H54 (cell line): ENCODE results near the gene LNX1.
A peak's percentile ranks its signal among the peaks of the same experiment; 100 is the strongest.

Source experiments
- DNase-seq: peaks from one replicate; pipeline ENCODE4 v3.0.0; 2011; ENCODE audit warnings: low spot score, mixed read lengths; ENCODE audit not compliant: insufficient read length
- FAIRE-seq: peaks from 3 replicates; lab custom pipeline; 2011; peaks lifted over from hg19 to GRCh38; lab: Jason Lieb, UNC
- POLR2A ChIP-seq: IDR thresholded peaks from 2 replicates; pipeline ENCODE4 v1.6.1; 2011; ENCODE audit warnings: low read depth, mild to moderate bottlenecking, low read length

LNX1 gene

DNA sequence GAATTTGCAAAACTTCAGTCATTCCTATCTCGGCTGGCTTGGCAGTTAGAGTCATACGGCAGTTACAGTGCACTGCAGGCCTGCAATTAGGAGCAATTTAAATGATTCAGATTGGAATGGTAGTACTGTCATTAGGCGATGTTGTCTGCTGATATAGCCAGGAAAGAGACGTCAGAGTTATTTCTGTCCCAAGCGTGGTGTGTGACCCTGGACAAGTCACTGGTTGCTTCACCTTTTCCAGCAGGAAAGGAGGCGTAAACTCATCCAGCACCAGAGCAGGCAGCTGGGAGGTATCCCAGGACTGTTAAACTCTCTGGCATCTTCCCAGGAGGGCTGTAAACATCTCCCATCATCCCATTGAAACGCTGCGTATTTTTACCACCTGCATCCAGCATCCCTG, 836 bp upstream of the LNX1 start:
- TF ChIP-seq POLR2A, result no peak
- FAIRE-seq, result no peak
- DNase-seq, result no peak

DNA sequence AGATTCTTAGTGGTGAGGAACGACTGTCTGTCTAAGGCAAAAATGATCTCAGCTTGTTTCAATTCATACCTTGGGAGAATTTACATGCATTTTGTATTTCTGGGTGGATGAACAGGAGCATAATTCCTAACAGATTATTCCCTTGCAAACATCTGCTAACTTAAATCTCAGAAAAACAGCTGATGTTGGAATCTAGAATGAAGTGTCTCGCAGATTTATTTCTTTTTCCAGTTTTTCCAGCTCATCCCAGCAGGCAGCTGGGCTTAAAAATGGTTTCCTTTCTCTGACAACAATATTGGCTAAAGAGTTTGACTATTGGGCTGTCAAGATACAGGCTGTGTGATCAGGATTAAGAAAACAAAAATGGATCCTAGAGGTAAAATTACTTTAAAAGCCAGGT, 1.1 kb downstream of the LNX1 start:
- DNase-seq (no peak), FAIRE-seq (no peak)
- TF ChIP-seq POLR2A, result no peak

DNA sequence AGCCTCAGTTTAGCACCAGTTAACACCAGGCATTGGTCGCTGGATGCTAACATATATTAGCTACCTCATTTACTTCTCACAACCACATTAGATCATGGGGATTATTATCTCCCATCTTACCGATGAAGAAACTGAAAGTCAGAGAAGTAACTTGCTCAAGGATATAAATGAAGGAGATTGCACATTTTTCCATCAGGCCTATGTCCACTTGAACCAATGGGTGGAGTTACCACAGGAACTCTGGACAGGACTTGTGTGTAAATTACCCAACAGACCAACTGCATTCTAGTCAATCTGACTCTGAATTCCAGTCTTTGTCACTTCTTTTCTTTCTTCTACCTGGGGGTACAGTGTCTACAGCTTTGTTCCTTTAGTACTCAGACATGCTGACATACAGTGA, 1.8 kb downstream of the LNX1 start:
- DNase-seq (no peak), FAIRE-seq (no peak)
- no peak for TF ChIP-seq POLR2A

DNA sequence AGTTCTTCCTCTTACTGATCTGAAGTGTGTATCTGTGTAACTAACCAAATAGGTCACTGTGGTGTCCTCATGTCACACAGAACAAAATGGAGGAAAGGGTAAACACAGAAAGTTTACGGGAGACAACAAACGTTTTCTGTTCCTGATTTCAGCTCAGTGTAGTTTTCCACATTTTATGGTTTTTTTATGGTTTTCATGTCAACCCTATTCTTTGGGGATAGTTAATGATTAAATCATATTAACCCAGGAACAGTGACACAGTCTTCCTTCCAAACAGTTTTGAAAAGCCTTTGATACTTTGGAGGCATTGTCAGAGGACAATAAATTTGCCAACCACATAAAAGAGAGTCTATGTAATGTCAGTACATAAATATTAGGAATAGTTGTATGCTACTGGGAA, 4.2 kb downstream of the LNX1 start:
- FAIRE-seq (no peak), DNase-seq (no peak)
- TF ChIP-seq POLR2A, result no peak

DNA sequence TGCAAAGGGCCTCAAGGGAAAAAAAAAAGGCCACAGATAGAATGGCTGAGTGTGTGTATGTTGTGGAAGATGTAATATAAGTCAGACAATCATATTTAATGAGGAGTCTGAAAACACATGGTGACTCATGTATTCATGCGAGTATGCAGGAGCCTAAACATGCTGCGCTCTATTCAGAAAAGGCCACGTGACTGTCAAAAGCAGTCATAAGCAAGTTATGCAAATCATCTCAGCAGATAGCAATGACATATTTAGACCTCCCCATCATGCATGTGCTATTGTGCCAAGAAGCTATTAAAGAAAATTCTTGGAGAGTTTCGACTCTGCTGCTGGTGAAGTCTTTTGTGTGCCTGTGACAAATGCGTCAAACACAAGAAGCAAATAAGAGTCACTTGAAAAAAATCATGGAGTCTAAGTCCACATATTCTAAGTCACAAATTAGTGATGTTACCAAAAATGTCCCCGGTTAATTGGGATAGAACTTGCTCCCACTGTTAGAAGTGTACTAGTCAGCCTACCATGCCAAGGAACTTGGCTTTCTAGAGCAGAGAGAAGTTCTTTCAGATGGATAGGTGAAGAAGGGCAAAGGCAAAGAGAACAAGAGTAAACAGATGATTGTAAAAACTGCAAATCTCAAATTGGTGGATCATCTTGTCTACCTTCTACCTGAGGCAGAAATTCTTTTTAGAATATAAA, 5.0 kb downstream of the LNX1 start:
- no peak for FAIRE-seq
- TF ChIP-seq POLR2A, result no peak
- DNase-seq, result no peak

DNA sequence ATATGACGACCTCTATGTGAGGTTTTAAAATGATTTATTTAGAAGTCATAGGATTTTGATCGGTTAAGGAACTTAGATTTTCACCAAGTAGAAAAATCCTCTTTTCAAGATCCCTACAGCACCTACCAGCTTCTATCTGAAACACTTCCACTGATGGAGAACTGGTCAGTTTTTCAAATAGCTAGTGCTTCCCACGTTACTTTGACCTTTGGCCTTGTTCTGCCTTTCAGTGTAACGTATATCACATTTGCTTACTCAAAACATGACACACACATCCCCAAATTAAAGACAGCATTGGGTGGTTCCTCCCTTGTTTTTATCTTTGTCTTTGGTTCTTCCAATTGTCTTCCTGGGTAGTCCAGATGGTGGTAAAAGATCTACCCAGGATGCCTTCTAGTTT, 6.6 kb downstream of the LNX1 start:
- no peak for FAIRE-seq

DNA sequence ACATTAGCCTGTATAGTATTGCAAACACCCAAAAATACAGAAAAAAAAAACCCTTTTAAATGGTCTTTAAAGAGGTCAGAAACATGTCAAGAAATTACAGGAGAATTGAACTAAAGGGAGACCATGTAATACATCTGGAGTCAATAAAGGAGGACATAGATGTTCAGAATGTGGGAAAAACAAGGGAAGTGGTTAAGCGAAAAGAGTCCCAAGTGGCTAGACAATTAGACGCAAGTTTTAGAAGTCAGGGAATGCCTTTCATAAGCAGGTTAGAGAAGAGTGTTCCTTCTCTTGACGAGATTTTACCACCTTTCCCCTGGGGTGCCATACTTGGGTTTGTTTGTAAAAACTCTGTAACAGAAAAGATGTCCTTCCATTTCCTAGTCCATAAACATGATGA, 7.8 kb downstream of the LNX1 start:
- TF ChIP-seq POLR2A, result no peak
- DNase-seq, result no peak
- no peak for FAIRE-seq

More for the DNA sequence above, 6.6 kb downstream of the LNX1 start:
- no peak for DNase-seq
- no peak for TF ChIP-seq POLR2A

DNA sequence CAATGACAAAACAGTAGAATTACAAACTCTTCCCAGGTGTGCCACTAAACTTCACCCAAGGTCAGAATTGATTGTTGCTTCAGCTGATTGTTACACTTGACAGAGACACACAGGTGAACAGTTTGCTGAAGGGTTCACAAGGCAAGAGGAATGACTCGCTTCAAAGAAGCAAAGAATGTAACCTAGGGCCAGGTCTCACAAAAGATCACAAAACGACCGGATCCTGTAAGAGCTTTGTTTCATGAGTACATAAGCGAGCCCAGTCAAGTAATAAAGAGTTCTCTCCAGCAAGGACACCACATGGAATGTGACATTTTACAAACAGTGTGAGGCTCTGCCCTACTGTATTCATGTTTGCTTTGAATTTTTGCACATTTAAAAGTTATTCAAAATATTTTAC, 9.1 kb downstream of the LNX1 start:
- TF ChIP-seq POLR2A, result no peak
- no peak for FAIRE-seq
- no peak for DNase-seq

DNA sequence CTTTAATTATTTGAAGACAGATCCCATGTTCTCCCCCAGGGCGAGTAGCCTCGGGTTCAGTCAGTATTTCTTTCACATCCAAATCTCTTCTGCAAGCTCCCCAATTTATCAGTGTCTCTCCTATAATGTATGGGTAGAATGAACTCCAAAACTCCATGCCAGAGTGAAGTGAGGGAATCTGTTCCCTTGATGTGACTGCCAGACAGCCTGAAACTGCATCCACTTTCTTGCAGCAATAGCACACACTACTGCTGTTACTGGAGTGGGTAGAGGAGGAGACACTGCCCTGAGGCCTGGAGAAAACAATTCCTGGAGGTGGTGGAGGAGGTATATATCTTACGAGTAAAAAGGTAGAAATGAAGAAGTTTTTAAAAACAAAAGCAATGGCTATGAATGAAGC, 11.0 kb downstream of the LNX1 start:
- DNase-seq (no peak), FAIRE-seq (no peak)
- no peak for TF ChIP-seq POLR2A

DNA sequence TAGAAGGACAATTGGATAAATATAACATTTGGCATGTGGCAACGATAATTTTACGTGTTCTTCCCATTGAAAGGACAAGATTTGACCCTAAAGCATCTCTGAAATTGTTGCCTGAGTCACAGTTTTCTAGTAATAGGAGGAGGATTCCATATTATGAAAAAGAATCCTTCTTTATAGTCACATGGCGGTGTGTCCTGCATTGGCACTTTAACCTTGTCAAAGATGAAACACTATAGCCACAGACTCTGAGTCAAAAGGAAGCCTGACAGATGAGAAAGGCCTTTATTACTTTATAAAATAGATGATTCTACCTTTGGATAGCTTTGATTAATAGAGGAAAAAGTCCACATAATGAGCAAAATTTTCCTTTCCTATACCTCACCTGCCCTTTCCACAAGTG, 11.5 kb downstream of the LNX1 start:
- no peak for FAIRE-seq
- no peak for TF ChIP-seq POLR2A
- DNase-seq, result no peak

DNA sequence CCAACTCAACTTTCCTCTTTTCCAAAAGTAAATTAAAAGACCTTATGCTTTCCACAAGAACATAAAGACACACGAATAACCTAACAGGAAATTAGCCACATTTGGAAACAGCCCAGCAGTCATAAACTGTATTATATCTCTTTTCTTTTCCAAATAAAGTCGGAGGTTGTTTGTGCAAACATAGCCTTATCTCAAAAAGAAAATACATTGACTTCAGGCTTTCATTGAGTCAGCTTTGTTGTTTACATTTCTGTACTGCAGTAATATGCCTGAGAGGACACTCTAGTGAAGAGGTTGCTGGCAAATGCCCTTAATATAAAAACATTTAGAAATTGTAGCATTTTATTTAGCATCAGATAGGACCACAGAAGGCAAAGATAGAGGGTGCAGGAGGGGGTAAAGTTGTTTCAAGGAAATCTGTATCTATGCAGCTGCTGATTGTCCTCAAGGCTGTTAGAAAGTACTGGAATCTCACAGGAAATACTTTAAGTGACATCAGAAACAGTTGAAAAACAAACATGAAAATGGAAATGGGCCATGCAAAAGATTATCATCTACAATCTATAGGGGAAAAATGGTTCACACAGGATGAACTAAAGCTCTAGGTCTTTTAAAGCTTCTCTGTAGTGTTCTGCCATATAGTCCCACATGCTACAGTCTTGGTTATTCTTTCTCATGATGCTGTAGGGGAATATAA, 14.5 kb downstream of the LNX1 start:
- no peak for TF ChIP-seq POLR2A
- DNase-seq (no peak), FAIRE-seq (no peak)

DNA sequence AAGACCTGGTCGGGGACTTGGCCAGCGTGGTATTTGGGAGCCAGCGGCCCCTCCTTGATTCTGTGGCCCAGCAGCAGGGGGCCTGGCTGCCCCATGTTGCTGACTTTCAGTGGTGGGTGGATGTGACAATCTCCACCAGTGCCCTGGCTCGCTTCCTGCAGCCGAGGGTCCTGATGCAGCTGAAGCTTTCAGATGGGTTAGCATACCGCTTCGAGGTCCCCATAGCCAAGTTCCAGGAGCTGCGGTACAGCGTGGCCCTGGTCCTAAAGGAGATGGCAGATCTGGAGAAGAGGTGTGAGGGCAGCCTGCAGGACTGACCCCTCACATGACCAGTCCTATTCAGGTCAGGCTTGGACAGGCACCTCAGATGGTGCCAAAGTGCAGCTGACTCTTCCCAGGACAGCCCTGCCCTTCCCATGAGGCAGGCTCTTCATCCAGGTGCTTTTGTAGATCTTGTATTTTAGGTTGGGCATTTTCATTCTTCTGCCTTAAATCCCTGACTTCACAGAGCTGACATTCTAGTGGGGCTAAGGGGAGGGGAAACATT, 15.1 kb downstream of the LNX1 start:
- TF ChIP-seq POLR2A, result no peak

DNA sequence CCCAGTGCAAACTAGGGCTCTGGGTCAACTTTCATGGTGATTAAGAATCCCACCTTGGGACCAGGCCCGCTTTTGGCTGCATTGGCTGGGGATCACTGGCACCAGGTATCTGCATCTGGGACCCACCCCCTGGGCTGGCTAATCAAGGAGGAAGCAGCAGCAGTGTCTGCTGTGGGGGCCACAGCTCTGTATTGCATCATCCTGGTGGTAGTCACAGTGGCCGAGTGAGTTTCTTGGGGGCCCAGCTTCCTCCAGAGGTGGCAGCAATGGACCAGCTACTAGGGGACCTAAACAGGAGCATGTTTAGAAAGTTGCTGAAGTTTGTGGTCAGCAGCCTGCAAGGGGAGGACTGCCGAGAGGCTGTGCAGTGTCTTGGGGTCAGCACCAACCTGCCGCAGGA, 15.7 kb downstream of the LNX1 start:
- no peak for FAIRE-seq
- no peak for TF ChIP-seq POLR2A
- no peak for DNase-seq

More for the DNA sequence above, 15.1 kb downstream of the LNX1 start:
- DNase-seq (no peak), FAIRE-seq (no peak)

DNA sequence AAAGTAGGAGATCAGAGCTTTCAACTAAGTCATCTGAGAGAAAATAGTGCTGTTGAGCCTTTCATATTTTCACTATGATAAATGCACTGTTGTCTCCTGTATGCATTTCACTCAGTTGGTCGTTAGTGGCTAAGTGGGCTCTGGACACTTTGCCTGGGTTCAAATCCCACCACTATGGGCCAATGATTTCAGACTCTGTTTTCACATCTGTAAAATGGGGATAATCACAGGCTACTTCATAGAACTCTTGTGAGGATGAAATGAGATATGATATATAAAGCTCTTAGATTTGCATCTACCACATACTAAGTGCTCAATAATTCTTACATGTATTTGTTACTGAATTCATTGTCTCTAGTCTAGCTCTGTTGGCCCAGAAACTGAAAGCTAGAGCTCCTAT, 16.8 kb downstream of the LNX1 start:
- FAIRE-seq (no peak), DNase-seq (no peak)

DNA sequence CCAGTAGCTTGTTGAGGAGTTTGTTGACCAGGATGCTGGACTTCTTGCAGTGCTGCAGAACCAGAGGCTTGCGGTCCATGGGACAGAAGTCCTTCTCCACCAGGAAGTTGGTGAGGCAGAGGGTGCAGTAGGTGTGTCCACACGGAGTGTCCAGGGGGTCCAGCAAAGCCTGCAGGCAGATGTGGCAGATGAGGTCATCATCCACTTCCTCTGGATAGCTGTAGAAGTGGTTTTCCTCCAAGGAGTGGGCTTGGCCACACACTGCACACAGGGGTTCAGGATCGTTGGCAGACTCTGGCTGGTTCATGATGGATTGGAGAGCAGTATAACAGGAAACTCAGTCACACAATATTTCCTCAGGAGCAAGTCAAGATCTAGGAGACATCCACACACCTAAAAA, 17.6 kb downstream of the LNX1 start:
- peak; percentile 6 for DNase-seq
- TF ChIP-seq POLR2A, result no peak
- FAIRE-seq, result no peak

More for the DNA sequence above, 16.8 kb downstream of the LNX1 start:
- no peak for TF ChIP-seq POLR2A
